ENCODE results near the gene ZBTB46. TPM values are rescaled to one million over a fixed set of nuclear protein-coding genes. Genes with fewer than 3 reads are reported as not detected.
"Not testable (repeated sequence)": the region's sequence is repeated elsewhere in the genome, so short reads cannot be mapped to it uniquely, and the experiment has no call there.

The ZBTB46 gene
- total RNA-seq, 1 donor from 2014 or later, result 11.7 TPM

DNA sequence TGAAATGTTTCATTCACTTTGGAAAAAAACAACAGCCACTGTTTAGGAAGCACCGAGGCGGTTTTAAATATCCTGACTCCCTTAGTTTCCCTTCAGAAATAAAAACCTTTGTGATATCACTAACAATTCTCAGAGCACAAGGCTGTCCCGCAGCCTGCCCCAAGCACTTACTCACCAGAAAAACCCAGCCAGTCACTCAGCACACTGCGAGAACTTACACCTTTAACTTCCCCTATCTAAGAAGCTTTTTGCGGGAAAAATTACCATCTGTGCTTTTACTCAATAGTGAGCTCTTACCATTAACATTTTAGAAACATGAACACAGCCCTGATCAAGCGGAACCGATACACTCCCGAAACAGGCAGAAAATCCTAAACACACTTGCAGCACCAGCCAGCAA is 9.3 kb downstream of the ZBTB46 start:
- no peak for DNase-seq (ENCODE audit: extremely low read depth, low read depth, low spot score)

DNA sequence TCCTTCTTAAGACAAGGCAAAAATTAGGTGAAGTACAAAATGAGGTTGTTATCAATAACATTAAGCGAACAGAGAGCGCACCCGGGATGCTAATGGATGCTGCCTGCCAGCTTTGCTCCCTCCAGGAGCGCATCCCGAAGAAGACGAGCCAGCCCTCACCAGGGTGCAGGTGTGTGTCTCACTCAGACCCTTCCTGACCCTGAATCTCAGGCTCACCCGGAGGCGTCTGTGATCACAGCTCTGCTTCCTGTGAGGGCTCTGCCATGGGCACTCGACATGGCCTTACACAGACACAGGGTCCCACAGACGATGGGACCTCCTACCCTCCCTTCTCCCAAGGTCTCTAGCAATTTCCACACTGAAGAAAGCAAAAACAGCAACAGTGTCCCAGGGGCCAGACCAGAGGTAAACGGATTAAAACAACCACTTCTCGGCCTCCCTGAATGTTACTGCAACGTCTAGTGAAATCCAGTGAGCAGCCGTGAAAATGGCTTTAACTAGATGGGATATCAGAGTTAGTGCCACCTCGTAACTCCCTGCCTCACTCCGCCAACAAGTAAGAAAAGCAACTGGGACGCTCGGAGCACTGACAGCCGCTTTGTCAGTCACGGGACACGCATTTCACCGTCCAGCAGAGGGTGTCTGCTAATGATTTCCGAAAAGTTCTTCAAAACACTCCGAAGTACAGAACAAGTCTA is 11.7 kb downstream of the ZBTB46 start:
- no peak for DNase-seq (ENCODE audit: extremely low read depth, low read depth, low spot score)

DNA sequence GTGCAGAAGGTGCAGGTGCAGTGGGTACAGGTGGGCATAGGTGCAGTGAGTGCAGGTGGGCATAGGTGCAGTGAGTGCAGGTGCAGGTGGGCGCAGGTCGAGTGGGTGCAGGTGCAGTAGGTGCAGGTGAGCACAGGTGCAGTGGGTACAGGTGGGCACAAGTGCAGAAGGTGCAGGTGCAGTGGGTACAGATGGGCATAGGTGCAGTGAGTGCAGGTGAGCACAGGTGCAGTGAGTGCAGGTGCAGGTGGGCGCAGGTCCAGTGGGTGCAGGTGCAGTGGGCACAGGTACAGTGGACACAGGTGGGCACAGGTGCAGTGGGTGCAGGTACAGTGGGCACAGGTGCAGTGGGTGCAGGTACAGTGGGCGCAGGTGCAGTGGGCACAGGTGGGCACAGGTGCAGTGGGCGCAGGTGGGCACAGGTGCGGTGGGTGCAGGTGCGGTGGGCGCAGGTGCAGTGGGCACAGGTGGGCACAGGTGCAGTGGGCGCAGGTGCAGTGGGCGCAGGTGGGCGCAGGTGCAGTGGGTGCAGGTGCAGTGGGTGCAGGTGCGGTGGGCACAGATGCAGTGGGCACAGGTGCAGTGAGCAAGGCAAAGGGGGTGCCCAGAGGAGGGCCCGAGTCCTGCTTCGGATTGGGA is 15.3 kb downstream of the ZBTB46 start:
- no peak for DNase-seq (ENCODE audit: extremely low read depth, low read depth, low spot score)

DNA sequence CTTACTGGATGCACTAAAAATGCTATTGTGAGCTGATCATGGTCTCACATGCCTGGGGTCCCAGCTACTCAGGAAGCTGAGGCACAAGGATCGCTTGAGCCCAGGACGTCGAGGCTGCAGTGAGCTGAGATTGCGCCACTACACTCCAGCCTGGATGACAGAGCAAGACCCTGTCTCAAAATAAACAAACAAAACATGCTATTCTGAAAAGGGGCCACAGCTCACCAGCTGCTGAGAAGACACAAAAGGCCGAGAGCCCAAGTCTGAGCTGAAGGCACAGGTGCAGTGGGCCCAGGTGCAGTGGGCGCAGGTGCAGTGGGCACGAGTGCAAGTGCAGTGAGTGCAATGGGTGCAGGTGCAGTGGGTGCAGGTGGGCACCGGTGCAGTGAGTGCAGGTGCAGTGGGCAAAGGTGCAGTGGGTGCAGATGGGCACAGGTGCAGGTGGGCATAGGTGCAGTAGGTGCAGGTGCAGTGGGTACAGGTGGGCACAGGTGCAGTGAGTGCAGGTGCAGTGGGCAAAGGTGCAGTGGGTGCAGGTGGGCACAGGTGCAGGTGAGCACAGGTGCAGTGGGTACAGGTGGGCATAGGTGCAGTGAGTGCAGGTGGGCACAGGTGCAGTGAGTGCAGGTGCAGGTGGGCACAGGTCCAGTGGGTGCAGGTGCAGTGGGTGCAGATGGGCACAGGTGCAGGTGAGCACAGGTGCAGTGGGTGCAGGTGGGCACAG is 16.0 kb downstream of the ZBTB46 start:
- no peak for DNase-seq (ENCODE audit: extremely low read depth, low read depth, low spot score)

DNA sequence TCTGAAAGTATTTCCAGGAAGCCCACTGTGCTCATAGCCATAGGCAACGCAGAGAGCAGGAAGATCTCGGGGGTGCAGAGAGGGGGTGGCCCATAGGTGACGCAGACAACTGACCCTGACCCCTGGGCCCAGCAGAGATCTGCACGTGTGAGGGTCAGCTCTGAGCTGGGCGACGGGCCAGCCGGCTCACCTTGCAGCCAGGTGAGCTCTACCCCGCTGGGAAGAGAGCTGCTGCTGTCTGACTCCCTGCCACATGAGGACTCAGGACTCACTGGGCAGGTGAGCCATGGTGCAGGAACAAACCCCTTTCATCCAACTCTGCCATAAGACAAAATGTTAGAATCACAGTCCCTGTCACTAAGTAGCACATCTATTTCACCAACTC is 19.6 kb downstream of the ZBTB46 start:
- no peak for DNase-seq (ENCODE audit: extremely low read depth, low read depth, low spot score)

DNA sequence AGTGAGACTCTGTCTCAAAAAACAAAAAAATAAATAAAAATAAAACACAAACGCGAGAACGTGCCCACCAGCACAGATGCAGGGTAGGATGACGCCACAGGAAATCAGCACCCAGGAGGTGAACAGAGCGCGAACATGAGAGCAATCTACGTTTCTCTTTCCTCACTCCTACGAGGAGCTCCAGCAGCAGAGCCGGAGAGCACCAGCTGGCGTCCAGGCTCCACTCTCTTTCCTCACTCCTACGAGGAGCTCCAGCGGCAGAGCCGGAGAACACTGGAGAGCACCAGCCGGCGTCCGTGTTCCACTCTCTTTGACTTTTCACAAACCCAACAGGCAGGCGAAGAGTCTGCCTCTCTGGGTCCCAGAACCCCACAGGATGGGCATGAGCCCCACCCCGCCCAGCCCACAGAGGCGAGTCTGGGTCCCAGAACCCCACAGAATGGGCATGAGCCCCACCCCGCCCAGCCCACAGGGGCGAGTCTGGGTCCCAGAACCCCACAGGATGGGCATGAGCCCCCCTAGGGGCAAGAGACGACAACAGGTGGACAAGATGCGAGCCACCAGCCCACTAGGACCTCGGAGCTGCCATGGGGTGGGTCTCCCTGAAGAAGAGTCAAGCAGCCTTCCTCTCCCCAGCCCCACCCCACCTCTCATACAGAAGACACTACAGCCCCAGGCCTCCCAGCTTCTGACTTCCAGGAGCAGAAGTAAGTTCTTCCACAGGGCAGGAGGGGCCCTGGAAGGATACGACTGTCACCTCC is 20.2 kb downstream of the ZBTB46 start:
- no peak for DNase-seq (ENCODE audit: extremely low read depth, low read depth, low spot score)

DNA sequence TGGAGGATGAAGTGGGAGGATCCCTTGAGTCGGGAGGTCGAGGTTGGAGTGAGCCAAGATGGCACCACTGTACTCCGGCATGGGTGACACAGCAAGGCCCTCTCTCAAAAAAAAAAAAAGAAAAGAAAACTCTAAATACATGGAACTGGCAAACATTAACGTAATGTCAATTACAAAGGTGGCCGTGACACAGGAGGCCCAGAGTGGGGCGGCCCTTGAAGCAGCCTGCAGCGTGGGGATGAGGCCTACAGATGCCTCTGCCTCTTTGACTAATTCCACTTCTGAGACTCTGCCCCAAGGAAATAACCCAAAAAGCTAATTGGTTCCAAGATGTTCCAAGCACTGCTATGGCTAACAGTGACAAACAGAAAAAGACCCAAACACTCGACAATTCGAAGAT is 21.2 kb downstream of the ZBTB46 start:
- DNase-seq (ENCODE audit: extremely low read depth, low read depth, low spot score), result no peak

DNA sequence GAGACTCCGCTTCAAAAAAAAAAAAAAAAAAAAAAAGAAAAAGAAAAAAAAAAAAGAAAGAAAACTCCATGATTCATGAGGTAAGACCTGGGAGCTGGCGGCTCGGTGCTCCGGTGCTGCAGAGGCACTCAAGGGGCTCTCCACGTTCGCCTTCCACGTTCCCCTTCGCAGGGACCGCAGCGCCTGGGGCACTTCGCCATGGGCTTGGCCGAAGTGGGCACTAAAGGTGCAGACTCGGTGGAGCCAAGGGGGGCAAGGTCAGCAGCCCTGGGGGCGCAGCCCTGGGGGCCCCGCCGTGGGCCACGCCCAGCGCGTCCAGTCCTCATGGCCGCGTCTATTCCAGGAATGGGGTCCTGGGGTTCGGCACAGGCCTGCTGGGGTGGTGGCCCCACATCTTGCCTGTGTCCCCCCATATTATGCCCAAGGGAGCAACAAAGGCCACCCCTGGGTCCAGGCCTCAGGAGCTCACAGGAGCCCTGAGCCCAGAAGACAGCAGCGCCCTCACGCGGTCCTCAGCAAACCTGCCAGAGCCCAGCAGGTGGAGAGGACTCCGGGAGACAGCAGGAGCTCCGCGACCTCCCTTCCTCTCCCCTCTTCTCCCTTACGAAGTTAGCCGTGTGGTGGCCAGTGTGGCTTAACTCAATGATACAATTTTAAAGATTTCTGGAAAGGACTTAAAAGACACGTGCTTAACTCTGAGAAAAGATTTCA is 21.9 kb downstream of the ZBTB46 start:
- DNase-seq (ENCODE audit: extremely low read depth, low read depth, low spot score), result no peak

DNA sequence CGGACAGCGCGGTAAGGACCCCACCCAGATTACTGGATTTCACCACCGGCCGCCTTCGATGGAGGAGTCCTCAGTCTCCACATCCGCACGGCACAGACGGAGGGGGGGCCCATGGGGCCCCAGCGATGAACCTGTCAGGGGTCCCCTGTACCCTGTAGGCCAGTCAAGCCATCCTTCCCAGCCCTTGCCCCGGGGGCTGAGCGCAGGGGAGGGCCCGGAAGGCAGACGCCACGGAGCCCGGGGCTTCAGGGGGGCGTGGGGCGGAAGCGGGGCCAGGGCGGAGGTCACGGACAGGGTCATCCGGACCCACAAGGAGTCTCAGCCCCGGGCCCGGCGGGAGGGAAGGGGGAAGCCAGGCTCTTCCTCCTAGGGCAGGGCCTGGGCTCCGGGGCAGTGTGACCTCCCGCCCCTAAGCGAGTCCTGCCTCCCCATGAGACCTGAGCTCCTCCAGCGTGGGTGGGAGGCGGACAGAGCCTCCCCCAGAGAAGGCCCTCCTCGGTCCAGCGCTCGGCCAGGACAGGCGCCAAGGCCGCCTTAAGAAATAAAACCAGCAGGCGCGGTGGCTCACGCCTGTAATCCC is 22.8 kb downstream of the ZBTB46 start:
- DNase-seq (ENCODE audit: extremely low read depth, low read depth, low spot score), result no peak

DNA sequence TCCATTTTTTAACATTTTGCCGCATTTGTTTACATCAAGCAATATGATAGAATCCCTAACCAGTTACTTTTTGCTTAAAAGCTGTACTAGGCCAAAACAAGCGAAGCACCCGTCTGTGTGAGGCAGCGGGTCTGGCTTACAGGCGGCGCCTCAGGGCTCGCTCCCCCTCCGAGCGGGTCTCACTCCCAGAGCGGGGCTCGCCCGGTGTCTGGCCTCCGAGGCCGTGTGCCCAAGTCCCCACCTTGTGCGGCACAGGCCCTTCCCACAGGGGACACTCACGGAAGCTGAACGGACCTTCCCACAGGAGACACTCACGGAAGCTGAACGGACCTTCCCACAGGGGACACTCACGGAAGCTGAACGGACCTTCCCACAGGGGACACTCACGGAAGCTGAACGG is 23.4 kb downstream of the ZBTB46 start:
- no peak for DNase-seq (ENCODE audit: extremely low read depth, low read depth, low spot score)

DNA sequence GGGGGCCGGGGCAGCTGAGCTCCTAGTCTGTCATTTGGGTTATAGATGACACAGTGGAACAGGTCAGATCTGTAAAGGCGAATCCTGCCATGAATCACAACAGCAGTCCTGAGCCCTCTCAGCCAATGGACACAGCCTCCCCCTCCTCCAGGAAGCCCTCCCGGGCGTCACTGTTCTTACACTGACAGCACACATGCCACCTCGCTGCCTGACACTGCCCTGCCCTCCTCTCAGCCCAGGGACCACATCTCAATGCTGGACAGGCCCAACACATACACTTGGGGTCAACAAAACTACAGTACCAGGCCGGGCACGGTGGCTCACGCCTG is 26.8 kb downstream of the ZBTB46 start:
- no peak for DNase-seq (ENCODE audit: extremely low read depth, low read depth, low spot score)

DNA sequence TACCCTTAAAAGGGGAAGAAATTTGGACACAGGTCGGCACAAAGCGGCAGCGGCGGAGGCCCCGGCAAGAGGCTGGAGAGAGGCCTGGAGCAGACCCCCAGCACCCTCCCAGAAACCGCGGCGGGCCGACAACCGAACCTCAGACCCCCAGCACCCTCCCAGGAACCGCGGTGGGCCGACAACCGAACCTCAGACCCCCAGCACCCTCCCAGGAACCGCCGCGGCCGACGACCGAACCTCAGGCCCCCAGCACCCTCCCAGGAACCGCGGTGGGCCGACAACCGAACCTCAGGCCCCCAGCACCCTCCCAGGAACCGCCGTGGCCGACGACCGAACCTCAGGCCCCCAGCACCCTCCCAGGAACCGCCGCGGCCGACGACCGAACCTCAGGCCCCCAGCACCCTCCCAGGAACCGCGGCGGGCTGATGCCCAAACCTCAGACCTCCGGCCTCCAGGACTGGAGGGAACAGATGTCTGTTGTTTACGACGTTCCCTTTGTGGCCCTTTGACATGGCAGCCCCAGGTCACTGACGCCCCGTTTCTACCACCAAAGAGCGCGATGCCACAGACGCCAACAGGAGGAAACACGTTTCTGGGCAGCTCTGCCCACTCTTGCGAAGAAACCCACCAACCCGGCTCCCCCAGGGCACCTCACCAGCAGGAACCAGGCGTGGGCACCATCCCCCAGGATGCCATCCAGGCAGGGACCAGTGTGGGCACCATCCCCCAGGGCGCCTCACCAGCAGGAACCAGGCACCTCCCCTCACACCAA is 28.4 kb downstream of the ZBTB46 start:
- DNase-seq (ENCODE audit: extremely low read depth, low read depth, low spot score), result no peak

DNA sequence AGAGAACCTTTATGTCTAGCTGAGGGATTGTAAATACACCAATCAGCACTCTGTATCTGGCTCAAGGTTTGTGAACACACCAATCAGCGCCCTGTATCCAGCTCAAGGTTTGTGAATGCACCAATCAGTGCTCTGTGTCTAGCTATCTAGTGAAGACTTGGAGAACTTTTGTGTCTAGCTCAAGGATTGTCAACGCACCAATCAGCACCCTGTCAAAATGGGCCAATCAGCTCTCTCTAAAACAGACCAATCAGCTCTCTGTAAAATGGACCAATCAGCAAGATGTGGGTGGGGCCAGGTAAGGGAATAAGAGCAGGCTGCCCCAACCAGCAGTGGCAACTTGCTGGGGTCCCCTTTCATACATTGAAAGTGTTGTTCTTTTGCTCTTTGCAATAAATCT is 29.9 kb downstream of the ZBTB46 start:
- not testable (repeated sequence) for DNase-seq (ENCODE audit: extremely low read depth, low read depth, low spot score)

DNA sequence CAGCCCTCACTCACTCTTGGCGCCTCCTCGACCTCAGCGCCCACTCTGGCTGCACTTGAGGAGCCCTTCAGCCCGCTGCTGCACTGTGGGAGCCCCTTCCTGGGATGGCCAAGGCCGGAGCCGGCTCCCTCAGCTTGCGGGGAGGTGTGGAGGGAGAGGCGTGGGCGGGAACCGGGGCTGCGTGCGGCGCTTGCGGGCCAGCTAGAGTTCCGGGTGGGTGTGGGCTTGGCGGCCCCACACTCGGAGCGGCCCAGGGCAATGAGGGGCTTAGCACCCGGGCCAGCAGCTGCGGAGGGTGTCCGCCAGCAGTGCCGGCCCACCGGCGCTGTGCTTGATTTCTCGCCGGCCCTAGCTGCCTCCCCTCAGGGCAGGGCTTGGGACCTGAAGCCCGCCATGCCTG is 30.7 kb downstream of the ZBTB46 start:
- DNase-seq (ENCODE audit: extremely low read depth, low read depth, low spot score), result not testable (repeated sequence)

DNA sequence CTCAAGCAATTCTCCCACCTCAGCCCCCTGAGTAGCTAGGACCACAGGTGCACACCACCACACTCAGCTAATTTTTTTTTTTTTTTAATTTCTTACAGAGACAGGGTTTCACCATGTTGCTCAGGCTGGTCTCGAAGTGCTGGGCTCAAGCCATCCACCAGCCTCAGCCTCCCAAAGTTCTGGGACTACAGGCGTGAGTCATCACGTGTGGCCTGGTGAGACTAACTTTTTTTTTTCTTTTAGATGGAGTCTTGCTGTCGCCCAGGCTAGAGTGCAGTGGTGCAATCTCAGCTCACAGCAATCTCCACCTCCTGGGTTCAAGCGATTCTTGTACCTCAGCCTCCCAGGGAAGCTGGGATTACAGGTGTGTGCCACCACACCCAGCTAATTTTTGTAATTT is 31.9 kb downstream of the ZBTB46 start:
- DNase-seq (ENCODE audit: extremely low read depth, low read depth, low spot score), result not testable (repeated sequence)

DNA sequence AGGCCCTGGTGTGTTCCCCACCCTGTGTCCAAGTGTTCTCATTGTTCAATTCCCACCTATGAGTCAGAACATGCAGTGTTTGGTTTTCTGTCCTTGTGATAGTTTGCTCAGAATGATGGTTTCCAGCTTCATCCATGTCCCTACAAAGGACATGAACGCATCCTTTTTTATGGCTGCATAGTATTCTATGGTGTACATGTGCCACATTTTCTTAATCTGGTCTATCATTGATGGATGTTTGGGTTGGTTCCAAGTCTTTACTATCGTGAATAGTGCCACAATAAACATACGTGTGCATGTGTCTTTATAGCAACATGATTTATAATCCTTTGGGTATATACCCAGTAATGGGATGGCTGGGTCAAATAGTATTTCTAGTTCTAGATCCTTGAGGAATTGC is 33.9 kb downstream of the ZBTB46 start:
- DNase-seq (ENCODE audit: extremely low read depth, low read depth, low spot score), result not testable (repeated sequence)

DNA sequence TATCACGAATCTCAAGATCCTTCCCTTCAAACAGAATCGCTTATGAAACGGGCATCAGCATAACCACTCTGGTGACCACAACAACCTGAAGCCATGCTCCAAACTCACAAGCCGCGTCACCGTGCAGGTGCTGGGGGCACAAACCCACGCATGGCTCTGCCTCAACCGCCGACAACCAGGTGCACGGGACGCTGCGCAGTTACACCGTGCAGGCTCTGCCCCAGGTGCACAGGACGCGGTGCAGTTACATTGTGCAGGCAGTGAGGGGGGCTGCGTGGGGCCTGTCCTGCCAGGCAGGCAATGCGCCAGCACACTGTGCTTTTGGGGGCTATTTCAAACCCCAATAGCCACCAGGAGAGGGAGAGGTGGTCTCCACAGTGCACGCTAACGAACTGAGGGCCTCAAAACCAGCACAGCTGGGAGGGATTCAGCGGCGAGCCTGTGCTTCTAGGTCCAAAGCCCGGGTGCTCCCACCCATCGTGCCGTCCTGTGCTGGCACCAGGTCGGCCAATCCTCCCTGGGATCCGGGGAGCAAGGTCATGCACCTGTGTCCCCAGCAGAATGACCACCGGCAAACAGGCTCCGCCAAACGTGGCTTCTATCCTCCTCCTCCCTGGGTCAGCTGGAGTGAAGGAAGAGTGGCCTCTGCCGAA is 35.8 kb downstream of the ZBTB46 start:
- no peak for DNase-seq (ENCODE audit: extremely low read depth, low read depth, low spot score)

DNA sequence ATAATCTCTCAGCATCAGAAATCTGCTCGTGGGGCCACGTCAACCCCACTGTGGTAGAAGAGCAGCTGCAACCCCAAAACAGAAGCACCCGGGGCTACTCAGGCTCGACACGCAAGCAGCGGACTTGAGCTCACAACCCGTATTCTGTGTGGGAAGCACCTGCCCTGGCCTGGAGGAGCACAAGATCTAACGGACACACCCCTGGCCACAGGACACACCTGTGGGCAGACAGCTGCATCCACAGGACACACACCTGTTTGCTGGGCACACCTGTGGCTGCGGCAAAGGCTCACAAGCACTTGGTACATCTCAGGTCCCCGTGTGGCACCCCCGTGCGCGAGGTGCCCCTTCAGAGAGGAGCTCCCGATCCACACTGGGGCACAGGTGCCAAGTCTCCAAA is 36.5 kb downstream of the ZBTB46 start:
- DNase-seq (ENCODE audit: extremely low read depth, low read depth, low spot score), result no peak

DNA sequence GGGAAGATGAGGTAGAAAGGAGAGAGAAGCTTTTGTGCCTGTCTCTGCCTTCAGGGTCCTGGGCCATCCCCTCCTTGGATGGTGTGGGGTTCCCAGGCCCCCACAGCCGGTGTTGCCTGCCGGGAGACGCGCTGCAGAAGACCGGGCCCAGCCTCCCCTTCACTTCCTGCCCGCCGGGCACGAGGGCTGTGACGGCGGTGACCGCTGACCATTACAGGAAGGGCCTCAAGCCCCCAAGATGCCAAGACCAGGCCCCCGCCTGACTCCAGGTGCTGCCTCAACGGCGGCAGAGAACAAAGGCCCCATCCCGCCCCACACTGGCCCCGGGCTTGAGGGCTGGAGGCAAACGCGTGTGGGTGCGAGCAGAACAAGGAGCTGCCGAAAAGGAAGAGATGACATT is 38.2 kb downstream of the ZBTB46 start:
- no peak for DNase-seq (ENCODE audit: extremely low read depth, low read depth, low spot score)
